ENCODE data around the gene DBI. TPM values are rescaled to one million over a fixed set of nuclear protein-coding genes. Genes with fewer than 3 reads are reported as not detected.

DBI gene
- total and polyA plus RNA-seq, 2 of the 8 experiments (the other 6 are each of a cell fraction or from before 2014, with no cell fraction given) = 180 to 212 TPM

DNA sequence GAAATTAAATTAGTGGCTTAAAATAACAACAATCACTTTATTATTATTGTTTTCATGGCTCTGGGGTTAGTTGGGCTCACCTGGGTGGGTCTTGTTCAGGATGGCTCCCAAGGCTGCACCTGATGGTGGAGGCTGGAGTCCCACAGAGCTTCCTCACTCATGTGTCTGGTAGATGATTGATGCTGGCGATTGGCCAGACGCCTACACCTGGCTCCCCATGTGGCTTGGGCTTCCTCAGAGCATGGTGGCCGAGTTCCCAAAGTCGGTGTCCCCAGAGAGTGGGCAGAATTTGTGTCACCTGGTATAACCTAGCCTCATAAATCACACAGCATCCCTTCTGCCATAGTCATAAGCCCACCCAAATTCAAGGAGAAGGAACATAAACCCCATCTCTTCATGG, 18.2 kb downstream of the DBI start:
- Histone ChIP-seq H3K9ac (replicated peaks in 1 of 4; ENCODE audit: extremely low read depth in 1 of 4, low read depth in 3 of 4, low read length in 3 of 4) (no peak overlapping the region), H4K91ac (replicated peaks; ENCODE audit: insufficient read length, low read length) (no peak overlapping the region), H4K5ac (ENCODE audit: insufficient read length, low read depth, low read length) (no peak overlapping the region), H3K9me3 (ENCODE audit: insufficient read depth in 2 of 2, low read depth in 1 of 2, low read length in 1 of 2) (no peaks in the 10 kb centered on the region; a peak in 1 of 4 replicates), H3K4me1 (replicated peaks in 1 of 4; ENCODE audit: control insufficient read depth in 3 of 4, insufficient read depth in 4 of 4, low read length in 3 of 4) (peaks cover 0 to 4% (median 3%) of the 10 kb centered on the region in 4 experiments; a peak in 2 of 7 replicates), H2BK12ac (ENCODE audit: low read depth, low read length) (no peak overlapping the region), H3K79me2 (ENCODE audit: control insufficient read depth in 1 of 2, insufficient read depth in 2 of 2, low read length in 2 of 2) (no peaks in the 10 kb centered on the region), H2AK5ac (ENCODE audit: low read depth, low read length) (no peak overlapping the region), H2BK120ac (replicated peaks; ENCODE audit: low read depth, low read length) (no peak overlapping the region), H2AFZ (ENCODE audit: low read length) (no peak overlapping the region), H3K36me3 (ENCODE audit: control insufficient read depth in 2 of 4, insufficient read depth in 4 of 4, low read length in 3 of 4) (no peaks in the 10 kb centered on the region), H3K4me2 (ENCODE audit: insufficient read depth in 1 of 2, low read depth in 2 of 2, low read length in 2 of 2) (no peak overlapping the region), H3K27me3 (replicated peaks in 1 of 4; ENCODE audit: control insufficient read depth in 3 of 4, extremely low read depth in 1 of 4, insufficient read depth in 3 of 4, low read length in 3 of 4) (no peaks in the 10 kb centered on the region), H3K23ac (ENCODE audit: insufficient read length) (no peak overlapping the region), H4K20me1 (replicated peaks in 1 of 2; ENCODE audit: control insufficient read depth in 1 of 2, insufficient read depth in 2 of 2, low read length in 2 of 2) (no peaks in the 10 kb centered on the region), H3K27ac (ENCODE audit: low read depth, low read length) (no peak overlapping the region), H3K14ac (ENCODE audit: insufficient read length) (no peak overlapping the region), H2BK5ac (ENCODE audit: low read depth, low read length) (no peak overlapping the region), H3K4me3 (ENCODE audit: extremely low read depth in 1 of 4, insufficient read depth in 2 of 4, low read depth in 3 of 4, low read length in 4 of 4) (no peak overlapping the region), H3K23me2 (ENCODE audit: low read depth, low read length) (no peaks in the 10 kb centered on the region), H2BK15ac (ENCODE audit: low read length) (no peak overlapping the region), H4K8ac (ENCODE audit: extremely low read depth, insufficient read depth, low read length) (no peak overlapping the region), H3K79me1 (ENCODE audit: low read depth, low read length) (no peaks in the 10 kb centered on the region; the same call in 1 of the 2 replicates), H3K18ac (ENCODE audit: extremely low read depth, low read length) (no peak overlapping the region), H3K4ac (replicated peaks; ENCODE audit: insufficient read length, low read depth, low read length) (no peak overlapping the region), H3K56ac (replicated peaks; ENCODE audit: insufficient read length, low read depth, low read length) (no peak overlapping the region), H2BK20ac (ENCODE audit: low read length) (no peak overlapping the region)
- TF ChIP-seq EZH2 (IDR thresholded peaks at IDR 0.05; ENCODE audit: low read depth, low read length, severe bottlenecking) = no peak
- TF ChIP-seq TCF12 (IDR thresholded peaks at IDR 0.05; ENCODE audit: low read depth, low read length) = no peak
- no peak for TF ChIP-seq ATF2 (IDR thresholded peaks at IDR 0.05; ENCODE audit: low read length)
- no peak for TF ChIP-seq SP1 (IDR thresholded peaks at IDR 0.05; ENCODE audit: low read depth, low read length)
- no peak for TF ChIP-seq RNF2 (IDR thresholded peaks at IDR 0.05; ENCODE audit: borderline replicate concordance, low read depth, low read length, missing control alignments, poor library complexity, severe bottlenecking)
- no peak for TF ChIP-seq KDM5A (IDR thresholded peaks at IDR 0.05; ENCODE audit: low read length)
- no peak for TF ChIP-seq CREB1 (IDR thresholded peaks at IDR 0.05)
- TF ChIP-seq YY1 (IDR thresholded peaks at IDR 0.05; ENCODE audit: low read depth, low read length) = no peak
- no peak for TF ChIP-seq NANOG (IDR thresholded peaks at IDR 0.05; ENCODE audit: insufficient read depth, low read depth, low read length, poor library complexity, severe bottlenecking)
- TF ChIP-seq CHD1 (IDR thresholded peaks at IDR 0.05; ENCODE audit: low read depth, low read length) = no peak
- TF ChIP-seq POLR2AphosphoS5 (IDR thresholded peaks at IDR 0.05; ENCODE audit: low read depth, low read length) = no peak
- no peak for TF ChIP-seq HDAC6 (IDR thresholded peaks at IDR 0.05; ENCODE audit: low read depth, low read length)
- TF ChIP-seq SUZ12 (IDR thresholded peaks at IDR 0.05; ENCODE audit: low read length) = no peak
- WGBS, 2 experiments (ENCODE audit: extremely low coverage in 1 of 2, insufficient coverage in 1 of 2, insufficient read length in 1 of 2, insufficient replicate concordance in 2 of 2, low coverage in 1 of 2, low lambda C conversion rate in 2 of 2, missing lambda C conversion rate in 1 of 2) = 72% methylated on average over 4 of the region's 4 CpGs; no CpG with 5 or more reads in 1 of the 2 experiments
- DNase-seq (ENCODE audit: low read depth in 1 of 2, low spot score in 2 of 2) (no peak), FAIRE-seq (no peak)
- CTCF ChIA-PET (ENCODE audit: partially characterized antibody) = interaction anchor here (1.0 to 1.6 kb wide), 4 partner anchors 13 to 100 kb away, joined by 3 to 7 read pairs (median 3); no protein-coding TSS in a partner anchor
- POLR2A ChIA-PET (ENCODE audit: partially characterized antibody) = no interaction called here
